HTERT RPE-1 (cell line): ENCODE measurements around the gene ZNF814.
"Not testable (repeated sequence)": the region's sequence is repeated elsewhere in the genome, so short reads cannot be mapped to it uniquely, and the experiment has no call there.

Experiments used
- in situ Hi-C: fragments of 300-500 bp; cut with MboI; formaldehyde crosslinking; loops from 4 replicates; pipeline ENCODE4 v1.14.3; 2020; ENCODE audit warnings: low sequenced_read_pairs

Gene ZNF814

DNA sequence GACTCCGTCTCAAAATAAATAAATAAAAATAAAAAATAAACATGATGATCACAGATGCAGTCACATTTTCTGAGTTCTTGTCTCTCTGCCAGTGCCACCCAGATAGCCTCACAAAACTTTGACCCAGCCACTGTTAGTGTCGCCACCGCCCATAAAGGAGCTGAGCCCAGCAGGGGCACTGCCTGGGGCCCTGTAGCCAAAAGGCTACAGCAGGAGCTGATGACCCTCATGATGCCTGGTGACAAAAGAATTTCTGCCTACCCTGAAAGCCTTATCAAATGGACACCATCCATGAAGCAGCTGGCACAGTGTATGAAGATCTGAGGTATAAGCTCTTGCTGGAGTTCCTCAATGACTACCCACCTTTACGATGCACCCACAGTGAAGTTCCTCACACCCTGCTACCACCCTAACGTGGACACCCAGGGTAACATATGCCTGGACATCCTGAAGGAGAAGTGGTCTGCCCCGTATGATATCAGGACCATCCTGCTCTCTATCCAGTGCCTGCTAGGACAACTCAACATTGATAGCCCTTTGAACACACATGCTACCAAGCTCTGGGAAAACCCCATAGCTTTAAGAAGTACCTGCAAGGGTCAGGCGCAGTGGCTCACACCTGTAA is 20.9 kb downstream of the ZNF814 start:
- in situ Hi-C loops = no loop called here

DNA sequence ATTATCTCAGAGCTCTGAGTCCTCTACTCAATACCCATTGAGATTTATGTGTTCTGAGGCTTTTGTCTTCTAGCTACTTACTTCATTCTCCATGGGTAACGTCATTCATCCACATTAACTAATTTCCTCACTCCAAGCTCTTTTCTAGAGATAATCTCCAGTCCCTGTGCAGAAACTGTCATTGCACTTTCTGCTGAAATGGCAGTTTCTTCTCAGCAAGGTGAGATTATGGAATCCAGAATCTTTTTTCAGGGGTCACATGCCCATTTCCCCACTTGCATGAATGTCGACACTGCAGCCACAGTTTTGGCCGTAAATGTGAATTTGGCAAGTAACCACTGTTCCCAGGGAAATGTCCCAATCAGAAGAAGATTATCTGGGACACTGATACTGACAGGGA is 26.5 kb downstream of the ZNF814 start:
- in situ Hi-C loops = not testable (repeated sequence)

DNA sequence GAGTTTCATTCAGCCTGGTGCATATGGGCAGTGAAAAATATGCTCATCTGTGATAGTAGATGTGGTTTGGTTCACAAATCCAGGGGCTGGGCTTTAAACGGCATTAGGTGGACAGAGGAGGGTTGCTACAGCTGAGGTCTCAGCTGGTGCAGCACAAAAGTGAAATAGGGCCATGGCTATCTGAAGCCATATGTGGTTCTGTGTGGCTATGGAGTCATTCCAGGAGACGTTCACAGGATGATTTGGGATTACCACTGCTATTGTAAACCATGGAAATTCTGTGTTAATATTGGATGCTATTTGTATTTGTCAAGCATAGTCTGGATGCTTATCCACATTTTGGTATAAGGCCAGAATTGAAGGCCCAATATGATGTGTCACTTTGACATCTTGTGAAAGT is 34.7 kb downstream of the ZNF814 start:
- in situ Hi-C loops = not testable (repeated sequence)

DNA sequence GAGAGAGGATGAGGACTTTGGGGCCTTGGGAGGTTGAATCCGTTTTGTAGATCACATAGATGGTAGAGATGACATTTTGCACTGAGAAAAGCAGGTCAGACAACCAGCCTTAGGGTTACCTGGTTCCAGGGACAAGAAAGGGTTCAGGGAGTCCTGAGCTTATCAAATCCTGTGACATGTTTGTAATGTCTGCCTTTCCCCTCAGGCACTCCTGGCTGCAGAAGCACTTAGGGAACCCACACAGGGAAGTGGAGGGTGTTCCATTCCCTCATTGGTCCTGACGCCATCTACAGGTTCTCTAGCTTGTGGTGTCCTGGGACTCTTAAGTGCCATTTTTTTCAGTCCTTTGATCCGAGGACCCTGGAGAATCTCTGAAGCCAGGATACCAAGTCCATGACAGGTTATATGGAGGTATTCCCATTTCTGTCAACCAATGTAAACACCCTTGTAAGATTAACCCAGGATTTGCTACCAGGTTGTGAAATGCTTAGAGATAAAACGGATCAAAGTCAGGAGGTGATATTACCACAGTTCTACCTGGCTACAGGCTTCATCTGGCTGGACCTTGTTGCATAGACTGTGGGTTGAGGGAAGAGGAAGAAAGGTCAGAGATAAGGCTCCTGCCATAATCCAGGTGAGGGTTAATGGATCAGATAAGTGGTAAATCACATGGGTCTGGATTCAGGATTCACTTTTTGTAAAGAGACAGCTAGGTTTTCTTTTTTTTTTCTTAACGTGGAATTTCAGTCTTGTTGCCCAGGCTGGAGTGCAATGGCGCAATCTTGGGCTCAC is 36.8 kb downstream of the ZNF814 start:
- in situ Hi-C loops = not testable (repeated sequence)

DNA sequence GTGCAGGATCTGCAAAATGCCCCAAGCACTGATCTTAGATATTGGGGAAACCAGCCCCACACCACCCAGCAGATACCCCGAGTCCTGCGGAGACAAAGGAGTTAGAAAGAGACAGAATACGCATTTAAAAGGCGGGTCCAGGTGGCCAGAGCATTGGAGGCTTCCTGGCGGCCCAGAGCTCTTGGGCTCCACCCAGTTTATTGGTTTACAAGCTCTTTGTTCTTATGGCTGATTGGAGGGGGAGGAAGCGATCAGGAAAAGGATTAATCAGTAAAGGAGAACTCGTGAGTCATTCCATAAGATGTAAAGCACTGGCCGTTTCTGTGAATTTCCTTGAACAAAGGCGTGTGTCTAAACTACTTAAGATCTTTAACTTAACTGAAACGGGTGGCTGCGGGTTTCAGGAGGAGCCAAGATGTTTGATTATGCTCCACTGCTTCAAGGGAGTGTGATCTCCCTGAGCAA is 38.3 kb downstream of the ZNF814 start:
- in situ Hi-C loops = no loop called here

DNA sequence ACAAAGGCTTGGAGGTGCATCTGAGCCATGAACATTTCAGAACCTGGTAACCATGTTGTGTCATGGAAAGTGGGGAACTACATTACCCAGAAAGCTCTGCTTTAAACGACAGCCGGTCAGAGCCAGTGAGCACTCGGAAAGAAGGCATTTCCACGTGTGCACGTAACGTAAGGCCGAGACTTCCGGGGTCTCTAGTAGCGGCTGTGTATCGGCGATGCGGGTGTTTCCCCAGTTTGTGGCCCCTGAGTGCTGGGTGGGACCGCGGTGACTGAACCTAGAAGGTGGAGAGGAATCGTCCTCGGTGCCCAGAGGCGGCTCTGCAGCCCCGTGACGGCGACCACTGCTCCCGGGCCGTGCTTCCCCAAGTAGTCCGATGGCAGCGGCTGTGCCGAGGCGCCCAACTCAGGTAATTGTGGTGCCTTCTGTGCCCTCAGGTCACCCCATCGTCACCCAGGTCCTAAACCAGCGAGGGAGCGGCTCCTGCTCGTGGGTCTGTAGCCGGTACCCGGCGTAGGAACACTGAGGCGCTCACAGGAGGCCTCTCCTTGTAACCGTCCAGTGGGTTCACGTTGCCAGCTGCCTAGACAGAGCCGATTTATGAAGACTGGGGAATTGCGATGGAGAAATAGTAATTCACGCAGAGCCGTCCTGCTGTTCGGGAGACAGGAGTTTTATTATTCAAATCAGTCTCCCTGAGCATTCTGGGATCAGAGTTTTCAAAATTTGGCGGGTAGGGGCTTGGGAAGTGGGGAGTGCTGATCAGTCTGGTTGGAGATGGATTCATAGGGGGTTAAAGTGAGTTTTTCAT is 39.0 kb downstream of the ZNF814 start, which contains the start of gene ZNF587:
TSS of gene ZNF587 (plus strand) at position 194 of the 808 bp plus-strand sequence. CDS start at position 374, 180 bp downstream.
- in situ Hi-C loops = not testable (repeated sequence)

DNA sequence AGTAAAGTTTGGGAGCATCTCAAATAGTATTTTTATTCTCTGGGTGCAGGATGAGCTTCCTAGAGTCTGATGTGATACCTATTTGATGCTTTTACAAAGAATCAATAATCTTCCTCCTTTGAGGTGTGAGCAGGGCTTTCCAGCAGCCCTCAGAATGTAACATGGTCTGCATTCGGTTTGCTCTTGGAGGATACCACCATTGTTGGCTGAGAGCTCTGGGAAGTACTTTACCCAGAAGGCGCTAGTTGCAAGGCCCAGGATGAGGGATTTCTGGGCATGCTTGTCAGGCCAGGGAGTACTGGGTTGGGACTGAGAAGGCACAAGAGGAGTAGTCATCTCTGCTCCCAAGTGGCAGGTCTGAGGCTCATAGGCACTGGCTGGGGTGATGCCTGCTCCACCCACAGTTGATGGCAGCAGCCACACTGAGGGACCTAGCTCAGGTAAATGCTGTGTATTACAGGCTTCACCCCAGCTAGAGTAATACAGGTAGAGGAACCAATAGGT is 39.6 kb downstream of the ZNF814 start:
- in situ Hi-C loops = not testable (repeated sequence)

DNA sequence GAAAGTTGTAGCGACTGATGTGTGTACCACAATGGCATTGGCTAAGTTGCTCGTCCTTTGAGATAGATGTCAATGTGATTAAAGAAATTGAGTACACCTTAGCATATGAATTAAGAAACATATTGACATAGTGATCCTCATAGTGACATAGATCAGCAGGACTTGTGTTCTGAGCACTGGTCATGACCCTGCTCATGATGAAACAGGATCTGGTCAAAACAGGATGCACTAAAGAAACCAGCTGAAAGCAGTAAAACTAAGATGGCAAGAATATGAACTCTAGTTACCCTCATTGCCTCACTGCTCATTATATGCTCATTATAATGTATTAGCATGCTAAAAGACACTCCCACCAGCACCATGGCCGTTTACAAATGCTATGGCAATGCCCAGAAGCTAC is 41.7 kb downstream of the ZNF814 start:
- in situ Hi-C loops = not testable (repeated sequence)

DNA sequence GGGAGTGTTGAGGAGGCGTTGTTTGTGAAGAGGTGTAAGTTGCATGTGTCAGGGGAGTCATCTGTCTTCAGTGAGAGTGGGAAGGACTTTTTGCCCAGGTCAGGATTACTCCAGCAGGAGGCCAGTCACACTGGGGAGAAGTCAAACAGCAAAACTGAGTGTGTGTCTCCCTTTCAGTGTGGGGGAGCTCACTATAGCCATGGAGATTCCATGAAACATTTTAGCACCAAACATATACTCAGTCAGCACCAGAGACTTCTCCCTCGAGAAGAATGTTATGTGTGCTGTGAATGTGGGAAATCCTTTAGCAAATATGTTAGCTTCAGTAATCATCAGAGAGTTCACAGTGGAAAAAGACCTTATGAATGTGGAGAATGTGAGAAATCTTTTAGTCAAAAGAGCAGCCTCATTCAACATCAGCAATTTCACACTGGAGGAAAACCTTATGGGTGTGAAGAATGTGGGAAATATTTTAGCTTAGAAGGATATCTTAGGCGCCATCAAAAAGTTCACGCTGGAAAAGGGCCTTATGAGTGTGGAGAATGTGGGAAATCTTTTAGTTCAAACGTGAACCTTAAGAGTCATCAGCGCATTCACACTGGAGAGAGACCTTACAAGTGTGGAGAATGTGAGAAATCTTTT is 47.6 kb downstream of the ZNF814 start:
- in situ Hi-C loops = no loop called here

DNA sequence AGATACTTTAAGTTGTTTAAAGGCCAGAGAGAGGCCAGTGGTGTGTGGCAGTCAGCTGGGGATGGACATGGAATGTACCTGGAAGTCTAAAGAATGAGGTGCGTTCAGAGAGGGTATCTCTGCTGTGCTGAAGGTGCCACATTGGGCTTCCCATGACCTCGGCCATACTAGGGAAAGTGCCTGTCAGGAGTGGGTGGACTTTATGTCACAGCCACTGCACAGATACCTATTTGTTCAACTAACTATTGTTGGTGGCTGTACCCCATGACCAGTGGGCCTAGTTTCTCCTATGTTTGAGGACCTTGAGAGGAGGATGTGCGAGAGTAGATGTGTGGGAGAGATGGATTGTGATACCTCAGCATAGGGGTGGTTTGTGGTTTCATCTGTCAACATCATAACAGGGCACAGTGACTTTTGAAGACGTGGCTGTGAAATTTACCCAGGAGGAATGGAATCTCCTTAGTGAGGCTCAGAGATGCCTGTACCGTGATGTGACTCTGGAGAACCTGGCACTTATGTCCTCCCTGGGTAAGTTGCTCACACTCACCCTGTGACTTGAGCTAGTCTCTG is 50.1 kb downstream of the ZNF814 start:
- in situ Hi-C loops = not testable (repeated sequence)

DNA sequence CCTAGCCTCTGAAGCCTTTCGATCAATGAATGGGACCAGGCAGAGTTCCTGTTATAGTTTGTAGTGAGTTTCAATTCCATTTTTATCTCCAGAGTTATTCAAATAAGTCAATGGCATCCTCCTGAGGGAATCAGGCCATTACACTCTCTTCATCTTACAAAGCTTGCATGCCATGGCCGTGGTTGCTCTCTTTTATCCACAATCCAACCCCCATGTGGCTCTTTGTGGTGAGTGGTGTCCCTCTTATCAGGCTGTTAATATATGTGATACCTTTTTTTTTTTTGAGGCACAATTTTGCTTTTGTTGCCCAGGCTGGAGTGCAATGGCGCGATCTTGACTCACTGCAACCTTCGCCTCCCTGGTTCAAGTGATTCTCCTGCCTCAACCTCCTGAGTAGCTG is 51.8 kb downstream of the ZNF814 start:
- in situ Hi-C loops = not testable (repeated sequence)

DNA sequence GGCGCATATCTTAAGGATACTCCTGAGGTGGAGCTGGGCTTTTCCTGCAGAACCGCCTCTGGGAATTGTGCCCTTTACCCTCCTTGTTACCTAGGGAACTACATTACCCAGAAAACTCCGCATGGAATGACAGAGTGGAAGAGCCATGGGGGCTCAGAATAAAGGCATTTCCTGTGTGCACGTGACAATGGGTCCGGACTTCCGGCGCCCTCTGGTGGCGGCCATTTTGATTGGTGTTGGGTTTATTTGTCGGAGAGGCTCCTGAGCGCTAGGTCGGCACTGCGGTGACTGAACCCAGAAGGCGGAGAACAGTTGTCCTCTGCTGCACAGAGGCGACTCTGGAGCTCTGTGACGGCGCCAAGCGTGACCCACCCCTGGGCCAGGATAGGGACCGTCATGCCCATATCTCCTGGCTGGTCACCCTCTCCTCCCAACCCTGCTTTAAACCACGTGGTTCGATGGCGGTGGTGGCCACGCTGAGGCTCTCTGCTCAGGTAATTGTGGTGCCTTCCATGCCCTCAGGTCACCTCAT is 58.7 kb downstream of the ZNF814 start, which contains the start of gene ZNF587B:
TSS of gene ZNF587B (plus strand) at position 229 of the 532 bp plus-strand sequence. CDS start at position 459, 230 bp downstream.
- in situ Hi-C loops = no loop called here

DNA sequence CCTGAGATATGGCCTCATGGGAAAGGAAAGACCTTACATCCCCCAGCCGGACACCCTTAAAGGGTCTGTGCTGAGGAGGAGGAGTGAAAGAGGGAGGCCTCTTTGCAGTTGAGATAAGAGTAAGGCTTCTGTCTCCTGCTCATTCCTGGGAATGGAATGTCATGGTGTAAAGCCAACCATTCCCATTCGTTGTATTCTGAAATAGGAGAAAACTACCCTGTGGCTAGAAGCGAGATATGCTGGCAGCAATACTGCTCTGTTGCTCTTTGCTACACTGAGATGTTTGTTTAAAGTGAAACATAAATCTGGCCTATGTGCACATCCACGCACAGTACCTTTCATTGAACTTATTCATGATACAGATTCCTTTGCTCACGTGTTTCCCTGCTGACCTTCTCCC is 59.5 kb downstream of the ZNF814 start:
- in situ Hi-C loops = no loop called here

DNA sequence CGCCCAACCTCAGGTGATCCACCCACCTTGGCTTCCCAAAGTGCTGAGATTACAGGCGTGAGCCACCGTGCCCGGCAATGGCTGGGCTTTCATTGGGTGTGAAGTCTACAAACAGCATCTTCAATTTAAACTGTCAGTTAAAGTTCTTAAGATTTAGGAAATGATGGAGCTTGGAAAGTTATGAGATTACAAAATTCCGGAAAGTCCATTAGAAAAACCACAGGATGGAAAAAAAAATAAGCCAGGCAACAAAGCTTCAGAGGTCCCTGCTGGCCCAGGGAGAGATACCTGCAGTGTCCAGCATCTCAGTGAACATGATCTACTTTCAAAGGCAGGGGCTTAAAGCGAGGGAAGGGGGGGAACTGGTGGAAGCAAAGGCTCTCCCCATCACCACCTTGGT is 63.3 kb downstream of the ZNF814 start:
- in situ Hi-C loops = no loop called here

DNA sequence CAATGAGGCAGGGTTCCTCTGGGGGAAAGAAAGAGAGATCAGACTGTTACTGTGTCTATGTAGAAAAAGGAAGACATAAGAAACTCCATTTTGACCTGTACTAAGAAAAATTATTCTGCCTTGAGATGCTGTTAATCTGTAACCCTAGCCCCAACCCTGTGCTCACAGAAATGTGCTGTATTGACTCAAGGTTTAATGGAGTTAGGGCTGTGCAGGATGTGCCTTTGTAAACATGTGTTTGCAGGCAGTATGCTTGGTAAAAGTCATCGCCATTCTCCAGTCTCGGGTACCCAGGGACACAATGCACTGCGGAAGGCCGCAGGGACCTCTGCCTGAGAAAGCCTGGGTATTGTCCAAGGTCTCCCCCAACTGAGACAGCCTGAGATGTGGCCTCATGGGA is 65.2 kb downstream of the ZNF814 start:
- in situ Hi-C loops = not testable (repeated sequence)

DNA sequence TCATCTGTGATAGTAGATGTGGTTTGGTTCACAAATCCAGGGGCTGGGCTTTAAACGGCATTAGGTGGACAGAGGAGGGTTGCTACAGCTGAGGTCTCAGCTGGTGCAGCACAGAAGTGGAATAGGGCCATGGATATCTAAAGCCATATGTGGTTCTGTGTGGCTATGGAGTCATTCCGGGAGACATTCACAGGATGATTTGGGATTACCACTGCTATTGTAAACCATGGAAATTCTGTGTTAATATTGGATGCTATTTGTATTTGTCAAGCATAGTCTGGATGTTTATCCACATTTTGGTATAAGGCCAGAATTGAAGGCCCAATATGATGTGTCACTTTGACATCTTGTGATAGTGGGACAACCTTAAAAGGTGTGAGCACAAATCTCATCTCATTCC is 65.7 kb downstream of the ZNF814 start:
- in situ Hi-C loops = not testable (repeated sequence)

DNA sequence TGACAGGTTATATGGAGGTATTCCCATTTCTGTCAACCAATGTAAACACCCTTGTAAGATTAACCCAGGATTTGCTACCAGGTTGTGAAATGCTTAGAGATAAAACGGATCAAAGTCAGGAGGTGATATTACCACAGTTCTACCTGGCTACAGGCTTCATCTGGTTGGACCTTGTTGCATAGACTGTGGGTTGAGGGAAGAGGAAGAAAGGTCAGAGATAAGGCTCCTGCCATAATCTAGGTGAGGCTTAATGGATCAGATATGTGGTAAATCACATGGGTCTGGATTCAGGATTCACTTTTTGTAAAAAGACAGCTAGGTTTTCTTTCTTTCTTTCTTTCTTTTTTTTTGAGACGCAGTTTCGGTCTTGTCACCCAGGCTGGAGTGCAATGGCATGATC is 67.3 kb downstream of the ZNF814 start:
- in situ Hi-C loops = not testable (repeated sequence)

DNA sequence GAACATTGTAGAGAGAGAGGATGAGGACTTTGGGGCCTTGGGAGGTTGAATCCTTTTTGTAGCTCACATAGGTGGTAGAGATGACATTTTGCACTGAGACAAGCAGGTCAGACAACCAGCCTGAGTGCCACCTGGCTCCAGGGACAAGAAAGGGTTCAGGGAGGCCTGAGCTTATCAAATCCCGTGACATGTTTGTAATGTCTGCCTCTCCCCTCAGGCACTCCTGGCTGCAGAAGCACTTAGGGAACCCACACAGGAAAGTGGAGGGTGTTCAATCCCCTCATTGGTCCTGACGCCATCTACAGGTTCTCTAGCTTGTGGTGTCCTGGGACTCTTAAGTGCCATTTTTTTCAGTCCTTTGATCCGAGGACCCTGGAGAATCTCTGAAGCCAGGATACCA is 67.7 kb downstream of the ZNF814 start:
- in situ Hi-C loops = not testable (repeated sequence)

DNA sequence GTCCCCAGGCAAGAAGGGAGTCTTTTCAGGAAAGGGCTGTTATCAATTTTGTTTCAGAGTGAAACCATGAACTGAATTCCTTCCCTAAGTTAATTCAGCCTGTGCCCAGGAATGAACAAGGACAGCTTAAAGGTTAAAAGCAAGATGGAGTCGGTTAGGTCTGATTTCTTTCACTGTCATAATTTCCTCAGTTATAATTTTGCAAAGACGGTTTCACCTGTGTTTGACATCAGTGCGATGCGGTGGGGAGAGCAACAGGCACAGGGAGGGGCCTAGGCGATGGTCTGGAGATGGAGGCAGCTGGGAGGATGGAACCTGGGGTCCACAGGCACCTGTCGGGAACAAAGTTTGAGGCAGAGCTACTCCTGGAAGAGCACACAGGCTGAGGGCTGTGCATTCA is 68.2 kb downstream of the ZNF814 start:
- in situ Hi-C loops = no loop called here
